Amygdala (tissue), 56 donors: ENCODE measurements around the gene SORCS2.

Experiments used
- DNase-seq, 56 donors: peaks; one replicate each; lab custom pipeline; 2025; lab: John Stamatoyannopoulos, UW

SORCS2 gene

GRCh38 chr4:7778510-7779431 is 586.4 kb downstream of the SORCS2 start:
- no peak for DNase-seq

- peak in 1 of 56 donors; percentile 29 for DNase-seq
These were observed 587.1 kb downstream of the SORCS2 start for GRCh38 chr4:7779432-7779768.

- no peak for DNase-seq
These were observed 588.5 kb downstream of the SORCS2 start for GRCh38 chr4:7780751-7781348.

- no peak for DNase-seq
These were observed 589.0 kb downstream of the SORCS2 start for GRCh38 chr4:7781366-7781765.

- DNase-seq, result no peak
These were observed 589.7 kb downstream of the SORCS2 start for GRCh38 chr4:7781993-7782392.

GRCh38 chr4:7782783-7783182 is 590.4 kb downstream of the SORCS2 start:
- DNase-seq, result no peak

GRCh38 chr4:7783541-7783940 is 591.2 kb downstream of the SORCS2 start:
- DNase-seq, result no peak

GRCh38 chr4:7784131-7784870 is 592.0 kb downstream of the SORCS2 start:
- DNase-seq, result no peak

GRCh38 chr4:7785017-7785416 is 592.7 kb downstream of the SORCS2 start:
- DNase-seq, result no peak

GRCh38 chr4:7786040-7786439 is 593.7 kb downstream of the SORCS2 start:
- DNase-seq, result no peak

- no peak for DNase-seq
These were observed 594.2 kb downstream of the SORCS2 start for GRCh38 chr4:7786517-7786916.

GRCh38 chr4:7787067-7787466 is 594.7 kb downstream of the SORCS2 start:
- DNase-seq, result no peak

- DNase-seq, result no peak
These were observed 595.4 kb downstream of the SORCS2 start for GRCh38 chr4:7787681-7788141.

GRCh38 chr4:7788193-7788592 is 595.9 kb downstream of the SORCS2 start:
- DNase-seq, result no peak

- DNase-seq, result no peak
These were observed 596.5 kb downstream of the SORCS2 start for GRCh38 chr4:7788694-7789425.

- DNase-seq, result no peak
These were observed 597.7 kb downstream of the SORCS2 start for GRCh38 chr4:7790023-7790422.

GRCh38 chr4:7790999-7791398 is 598.7 kb downstream of the SORCS2 start:
- no peak for DNase-seq
